CD4-positive, alpha-beta T cell treated with Interleukin-17A for 1 hour (primary cell): Measurements from ENCODE around the gene PCGF5.
"Not testable (repeated sequence)": the region's sequence is repeated elsewhere in the genome, so short reads cannot be mapped to it uniquely, and the experiment has no call there.

Experiments used
- DNase-seq: peaks from one replicate; pipeline ENCODE4 v3.0.0-alpha.2; 2020

Gene PCGF5

GRCh38 chr10:91287912-91288311 is 67.4 kb downstream of the PCGF5 start:
- DNase-seq: no peak

GRCh38 chr10:91289305-91289704 is 68.8 kb downstream of the PCGF5 start:
- no peak for DNase-seq

- no peak for DNase-seq
Observed at GRCh38 chr10:91290607-91291006, 70.1 kb downstream of the PCGF5 start.

- no peak for DNase-seq
Observed at GRCh38 chr10:91294134-91294906, 73.9 kb downstream of the PCGF5 start.

- DNase-seq: no peak
Observed at GRCh38 chr10:91295346-91295745, 74.9 kb downstream of the PCGF5 start.

- DNase-seq: no peak
Observed at GRCh38 chr10:91296471-91296870, 76.0 kb downstream of the PCGF5 start.

GRCh38 chr10:91298224-91298871 is 77.9 kb downstream of the PCGF5 start:
- DNase-seq: peak; percentile 77

- no peak for DNase-seq
Observed at GRCh38 chr10:91299999-91300575, 79.6 kb downstream of the PCGF5 start.

- DNase-seq: not testable (repeated sequence)
Observed at GRCh38 chr10:91302946-91303345, 82.5 kb downstream of the PCGF5 start.

GRCh38 chr10:91305979-91306378 is 85.5 kb downstream of the PCGF5 start:
- DNase-seq: not testable (repeated sequence)

GRCh38 chr10:91307489-91307888 is 87.0 kb downstream of the PCGF5 start:
- no peak for DNase-seq

GRCh38 chr10:91309711-91310110 is 89.2 kb downstream of the PCGF5 start:
- no peak for DNase-seq

- no peak for DNase-seq
Observed at GRCh38 chr10:91311601-91312381, 91.3 kb downstream of the PCGF5 start.

GRCh38 chr10:91312382-91312733 is 91.9 kb downstream of the PCGF5 start:
- no peak for DNase-seq

- DNase-seq: no peak
Observed at GRCh38 chr10:91313796-91314485, 93.5 kb downstream of the PCGF5 start.

- no peak for DNase-seq
Observed at GRCh38 chr10:91316486-91316885, 96.0 kb downstream of the PCGF5 start.

GRCh38 chr10:91317541-91317940 is 97.1 kb downstream of the PCGF5 start:
- no peak for DNase-seq

- DNase-seq: no peak
Observed at GRCh38 chr10:91319336-91319735, 98.9 kb downstream of the PCGF5 start.

- DNase-seq: not testable (repeated sequence)
Observed at GRCh38 chr10:91323293-91323905, 102.9 kb downstream of the PCGF5 start.

- no peak for DNase-seq
Observed at GRCh38 chr10:91328320-91328984, 108.0 kb downstream of the PCGF5 start.
